LoVo (cell line): ENCODE results near the gene KRTAP1-1.
"Not testable (repeated sequence)": the region's sequence is repeated elsewhere in the genome, so short reads cannot be mapped to it uniquely, and the experiment has no call there.

Source experiments
- DNase-seq: peaks from one replicate; pipeline ENCODE4 v3.0.0-alpha.2; 2016; ENCODE audit warnings: low spot score

KRTAP1-1 gene

GRCh38 chr17:41012326-41013120 is 28.7 kb downstream of the KRTAP1-1 start:
- DNase-seq = no peak

GRCh38 chr17:41010441-41010840 is 30.8 kb downstream of the KRTAP1-1 start:
- DNase-seq = no peak

- DNase-seq = no peak
These were observed 31.3 kb downstream of the KRTAP1-1 start for GRCh38 chr17:41009936-41010335.

- DNase-seq = no peak
These were observed 31.9 kb downstream of the KRTAP1-1 start for GRCh38 chr17:41009301-41009760.

- DNase-seq = no peak
These were observed 32.4 kb downstream of the KRTAP1-1 start, which contains the start of gene KRTAP3-1 for GRCh38 chr17:41008811-41009210. KRTAP3-1 (minus strand) TSS chr17:41009128; CDS start chr17:41009074, 54 bp downstream.

GRCh38 chr17:41004397-41004796 is 36.9 kb downstream of the KRTAP1-1 start:
- no peak for DNase-seq

- no peak for DNase-seq
These were observed 37.3 kb downstream of the KRTAP1-1 start for GRCh38 chr17:41003926-41004325.

GRCh38 chr17:41002814-41003213 is 38.4 kb downstream of the KRTAP1-1 start:
- no peak for DNase-seq

GRCh38 chr17:41001795-41002194 is 39.5 kb downstream of the KRTAP1-1 start:
- DNase-seq = no peak

GRCh38 chr17:40999563-40999962 is 41.7 kb downstream of the KRTAP1-1 start, which contains the start of gene KRTAP3-2:
KRTAP3-2 (minus strand) TSS chr17:40999906; CDS start chr17:40999853, 53 bp downstream.
- not testable (repeated sequence) for DNase-seq

- no peak for DNase-seq
These were observed 43.9 kb downstream of the KRTAP1-1 start for GRCh38 chr17:40997361-40997760.

- DNase-seq = peak; percentile 35
These were observed 44.4 kb downstream of the KRTAP1-1 start for GRCh38 chr17:40996829-40997228.

GRCh38 chr17:40995116-40995515 is 46.1 kb downstream of the KRTAP1-1 start:
- DNase-seq = no peak

- no peak for DNase-seq
These were observed 47.4 kb downstream of the KRTAP1-1 start, which contains the start of gene KRTAP3-3 for GRCh38 chr17:40993839-40994238. KRTAP3-3 (minus strand) TSS chr17:40994164; CDS start chr17:40994097, 67 bp downstream.

GRCh38 chr17:40993084-40993483 is 48.2 kb downstream of the KRTAP1-1 start:
- DNase-seq = no peak

GRCh38 chr17:40992666-40993065 is 48.6 kb downstream of the KRTAP1-1 start:
- no peak for DNase-seq
